ENCODE results near the gene PCGF5. TPM values are rescaled to one million over a fixed set of nuclear protein-coding genes. Genes with fewer than 3 reads are reported as not detected.

Gene PCGF5
- total RNA-seq, 4 donors from 2014 or later: 17.3 to 39.3 (median 23.4) TPM

DNA sequence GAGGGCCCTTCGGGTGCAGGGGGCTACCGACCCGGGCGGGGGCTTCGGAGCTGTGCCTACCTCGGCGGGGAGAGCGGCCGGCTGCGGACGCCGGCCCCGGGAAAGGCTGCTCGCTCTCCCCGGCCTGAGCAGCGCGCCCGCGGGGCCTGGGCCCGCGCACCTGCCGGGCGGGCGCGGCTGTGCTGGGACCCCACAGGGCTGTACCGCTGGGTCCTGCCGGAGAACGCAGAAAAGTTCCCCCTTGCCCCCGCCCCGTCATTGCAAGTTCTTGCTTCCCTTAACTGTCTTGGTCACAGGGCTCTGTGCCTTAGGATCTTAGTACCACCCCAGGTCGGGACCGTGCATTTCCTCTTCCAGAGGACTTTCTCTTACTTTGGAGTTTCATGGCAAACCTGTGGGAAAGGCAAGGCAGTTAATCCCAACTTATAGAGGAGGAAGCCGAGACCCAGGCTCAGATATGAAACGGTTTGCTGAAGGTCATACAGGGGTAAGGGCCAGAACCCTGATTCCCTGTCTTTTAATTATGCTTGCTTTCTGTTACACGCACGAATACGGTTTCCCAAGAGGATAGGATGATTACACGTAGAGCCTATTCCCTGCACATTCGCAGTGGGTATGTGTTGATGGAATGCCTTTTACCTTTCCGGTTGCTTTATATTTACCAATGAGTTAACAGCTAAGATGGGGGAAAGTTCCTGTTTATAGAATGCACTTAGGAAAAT is 652 bp downstream of the PCGF5 start:
- H3K9me3 ChIP-seq: no peaks in the 10 kb centered on the region
- no peak for TF ChIP-seq POLR2A (IDR thresholded peaks at IDR 0.05)
- TF ChIP-seq, protein P1, sequence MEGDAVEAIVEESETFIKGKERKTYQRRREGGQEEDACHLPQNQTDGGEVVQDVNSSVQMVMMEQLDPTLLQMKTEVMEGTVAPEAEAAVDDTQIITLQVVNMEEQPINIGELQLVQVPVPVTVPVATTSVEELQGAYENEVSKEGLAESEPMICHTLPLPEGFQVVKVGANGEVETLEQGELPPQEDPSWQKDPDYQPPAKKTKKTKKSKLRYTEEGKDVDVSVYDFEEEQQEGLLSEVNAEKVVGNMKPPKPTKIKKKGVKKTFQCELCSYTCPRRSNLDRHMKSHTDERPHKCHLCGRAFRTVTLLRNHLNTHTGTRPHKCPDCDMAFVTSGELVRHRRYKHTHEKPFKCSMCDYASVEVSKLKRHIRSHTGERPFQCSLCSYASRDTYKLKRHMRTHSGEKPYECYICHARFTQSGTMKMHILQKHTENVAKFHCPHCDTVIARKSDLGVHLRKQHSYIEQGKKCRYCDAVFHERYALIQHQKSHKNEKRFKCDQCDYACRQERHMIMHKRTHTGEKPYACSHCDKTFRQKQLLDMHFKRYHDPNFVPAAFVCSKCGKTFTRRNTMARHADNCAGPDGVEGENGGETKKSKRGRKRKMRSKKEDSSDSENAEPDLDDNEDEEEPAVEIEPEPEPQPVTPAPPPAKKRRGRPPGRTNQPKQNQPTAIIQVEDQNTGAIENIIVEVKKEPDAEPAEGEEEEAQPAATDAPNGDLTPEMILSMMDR (IDR thresholded peaks at IDR 0.05): no peak
- H3K4me1 ChIP-seq: peaks cover 10 to 49% (median 13%) of the 10 kb centered on the region in 3 donors
- no peaks in the 10 kb centered on the region for H3K36me3 ChIP-seq
- H3K4me3 ChIP-seq: peak overlapping the region; percentile 78 to 98 (median 93)
- H3K27ac ChIP-seq: peak overlapping the region; percentile 93 to 97 (median 96)
- intact Hi-C loops (cut with DNase I): no loop called here
- no peak for DNase-seq
- WGBS, 2 donors: 2 to 3% methylated on average over 8 to 10 of the region's 40 CpGs
- no peaks in the 10 kb centered on the region for H3K27me3 ChIP-seq

DNA sequence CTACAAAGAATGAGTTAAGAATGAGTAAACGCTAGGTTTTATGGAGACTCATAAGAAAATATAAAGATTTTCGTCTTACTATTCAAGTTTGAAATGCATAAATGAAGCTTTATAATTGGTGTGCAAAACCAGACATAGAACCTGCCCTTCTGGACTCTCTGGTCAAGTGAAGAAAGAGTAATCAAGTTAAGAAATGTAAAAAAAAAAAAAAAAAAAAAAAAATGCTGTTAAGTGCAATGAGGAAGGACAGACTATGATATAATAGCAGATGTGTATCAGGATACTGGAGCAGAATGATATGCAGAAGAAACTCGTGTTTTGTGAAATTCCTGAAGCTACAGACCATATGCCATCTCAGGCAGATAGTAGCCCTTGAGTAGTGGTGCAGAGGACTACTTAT is 5.6 kb downstream of the PCGF5 start:
- intact Hi-C loops (cut with DNase I): no loop called here
- Histone ChIP-seq H3K4me1 (peaks cover 10 to 41% (median 13%) of the 10 kb centered on the region in 3 donors), H3K36me3 (peaks cover 0 to 9% (median 0%) of the 10 kb centered on the region in 3 donors), H3K27ac (no peak overlapping the region), H3K9me3 (no peaks in the 10 kb centered on the region), H3K27me3 (no peaks in the 10 kb centered on the region), H3K4me3 (no peak overlapping the region)
- 82 to 88% methylated on average over 3 of the region's 3 CpGs for WGBS, 2 donors
- TF ChIP-seq POLR2A (IDR thresholded peaks at IDR 0.05): no peak
- TF ChIP-seq, protein P1 (IDR thresholded peaks at IDR 0.05): no peak
- no peak for DNase-seq

DNA sequence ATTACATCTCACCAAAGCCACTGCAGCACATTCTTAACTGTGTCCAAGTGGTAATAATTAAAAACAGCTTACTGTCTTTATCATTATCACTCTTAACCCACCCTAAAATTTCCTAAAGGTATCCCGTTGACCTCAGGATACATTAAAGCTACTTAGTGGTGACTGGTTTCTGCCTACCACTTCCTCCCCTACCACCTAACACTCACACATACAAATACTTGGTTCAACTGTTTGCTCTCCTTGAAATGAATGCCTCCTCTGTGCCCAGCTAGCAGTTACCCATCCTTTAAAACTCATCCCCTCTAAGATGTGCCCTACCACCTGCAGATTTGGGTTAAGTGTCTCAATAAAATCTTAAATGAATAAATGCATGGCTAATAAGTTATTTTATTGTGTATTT is 7.1 kb downstream of the PCGF5 start:
- TF ChIP-seq, protein P1 (IDR thresholded peaks at IDR 0.05): no peak
- no peak for TF ChIP-seq POLR2A (IDR thresholded peaks at IDR 0.05)
- H3K27ac ChIP-seq: no peak overlapping the region
- intact Hi-C loops (cut with DNase I): no loop called here
- 57% methylated on average over 1 of the region's 1 CpG for WGBS, 2 donors
- H3K27me3 ChIP-seq: no peaks in the 10 kb centered on the region
- no peaks in the 10 kb centered on the region for H3K9me3 ChIP-seq
- peaks cover 0 to 9% (median 0%) of the 10 kb centered on the region in 3 donors for H3K36me3 ChIP-seq
- peaks cover 3 to 26% (median 3%) of the 10 kb centered on the region in 3 donors for H3K4me1 ChIP-seq
- H3K4me3 ChIP-seq: no peak overlapping the region
- no peak for DNase-seq

DNA sequence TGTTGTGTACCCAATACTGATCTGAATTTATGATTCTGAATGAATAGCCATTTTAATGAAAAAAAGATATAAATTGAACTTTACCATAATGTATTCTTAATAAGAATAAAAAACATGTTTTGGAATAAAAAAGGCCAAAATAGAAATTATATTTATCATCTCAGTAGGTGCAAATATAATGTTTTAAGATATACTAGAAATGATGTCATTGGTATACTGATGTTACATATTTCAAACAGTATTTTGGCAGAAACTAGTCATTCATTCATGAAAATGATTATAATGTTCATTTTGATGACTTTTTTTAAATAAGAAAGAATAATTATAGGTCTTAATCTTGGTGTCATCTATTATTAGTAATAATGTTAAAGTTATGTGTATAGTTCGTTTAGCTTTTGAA is 9.2 kb downstream of the PCGF5 start:
- no peaks in the 10 kb centered on the region for H3K27me3 ChIP-seq
- no peak for TF ChIP-seq POLR2A (IDR thresholded peaks at IDR 0.05)
- TF ChIP-seq, protein P1 (IDR thresholded peaks at IDR 0.05): no peak

DNA sequence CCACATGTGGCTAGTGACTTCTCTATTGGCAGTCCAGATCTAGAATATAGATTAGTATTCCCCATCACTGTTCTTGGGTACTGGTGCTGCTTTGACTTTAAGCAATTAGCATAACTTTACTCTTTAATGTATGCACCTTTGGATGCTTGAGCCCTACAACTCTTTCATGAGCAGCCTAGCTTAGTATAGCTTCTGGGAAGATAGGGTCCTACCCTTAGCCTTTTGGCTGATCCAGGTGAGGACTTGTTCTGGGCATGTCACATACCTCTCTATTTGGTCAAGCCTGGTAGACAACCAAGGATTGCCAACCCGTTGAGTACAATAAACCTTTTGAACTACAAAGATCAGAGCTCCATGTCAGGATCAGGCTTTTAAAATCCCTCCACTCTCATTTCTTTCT is 17.7 kb downstream of the PCGF5 start:
- no peaks in the 10 kb centered on the region for H3K27me3 ChIP-seq
- DNase-seq: no peak
- TF ChIP-seq POLR2A (IDR thresholded peaks at IDR 0.05): no peak
- TF ChIP-seq, protein P1 (IDR thresholded peaks at IDR 0.05): no peak

More for the DNA sequence above, 9.2 kb downstream of the PCGF5 start:
- Histone ChIP-seq H3K9me3 (no peaks in the 10 kb centered on the region), H3K36me3 (peaks cover 0 to 9% (median 0%) of the 10 kb centered on the region in 3 donors), H3K27ac (no peak overlapping the region), H3K4me1 (peaks cover 0 to 5% (median 3%) of the 10 kb centered on the region in 3 donors), H3K4me3 (no peak overlapping the region)
- intact Hi-C loops (cut with DNase I): no loop called here
- 0 to 70% methylated on average over 1 of the region's 1 CpG for WGBS, 2 donors
- DNase-seq: no peak

More for the DNA sequence above, 17.7 kb downstream of the PCGF5 start:
- WGBS, 2 donors: 32 to 50% methylated on average over 1 of the region's 1 CpG
- Histone ChIP-seq H3K4me3 (no peak overlapping the region), H3K36me3 (peaks cover 0 to 11% (median 0%) of the 10 kb centered on the region in 3 donors), H3K9me3 (no peaks in the 10 kb centered on the region), H3K27ac (no peak overlapping the region), H3K4me1 (no peaks in the 10 kb centered on the region)
- intact Hi-C loops (cut with DNase I): no loop called here
